A549 (cell line): Measurements from ENCODE around the gene GPR55. TPM values are rescaled to one million over a fixed set of nuclear protein-coding genes. Genes with fewer than 3 reads are reported as not detected.

Experiments
- ATAC-seq, 2 experiments: fragments of 200-7000 bp in 1 of 2; fragments of >200 bp in 1 of 2; cut with Nextera tagmentation in 1 of 2; cut with Tn5 transposase in 1 of 2; 3 replicates each; pipeline versions ENCODE4 v1.8.0 to v1.9.1; 2018 to 2020; ENCODE audit warnings: mild to moderate bottlenecking in 1 of 2, moderate library complexity in 1 of 2
- CTCF ChIA-PET: fragments of 300-600 bp; sonication (Branson Sonifier 250); formaldehyde crosslinking; extraction: SDS; loops from one replicate; lab custom pipeline; 2021; ENCODE audit warnings: antibody characterized with exemption, inconsistent platforms; lab: Yijun Ruan, JAX
- POLR2A ChIA-PET: fragments of 350-600 bp; formaldehyde crosslinking; extraction: SDS; loops from one replicate; lab custom pipeline; 2021; ENCODE audit warnings: antibody characterized with exemption, inconsistent platforms; lab: Yijun Ruan, JAX
- DNase-seq, 2 experiments: peaks; one replicate each; pipeline versions ENCODE4 v3.0.0 to v3.0.0-alpha.2; 2011 to 2016; ENCODE audit warnings: low read depth in 1 of 2, low spot score in 1 of 2
- FAIRE-seq: peaks from 2 replicates; lab custom pipeline; 2011; peaks lifted over from hg19 to GRCh38; lab: Jason Lieb, UNC
- H3K27ac ChIP-seq, 2 experiments: fragments of >200 bp; sonication (Bioruptor Twin); formaldehyde crosslinking; 3 replicates each; pipeline ENCODE4 v1.5.1; 2016 to 2017
- H3K4me1 ChIP-seq: fragments of >200 bp; sonication (Bioruptor Twin); formaldehyde crosslinking; 3 replicates; pipeline ENCODE4 v1.6.1; 2016
- H3K4me2 ChIP-seq: fragments of >200 bp; sonication (Bioruptor Twin); formaldehyde crosslinking; 3 replicates; pipeline ENCODE4 v1.6.1; 2016
- H3K4me3 ChIP-seq: fragments of >200 bp; sonication (Bioruptor Twin); formaldehyde crosslinking; 3 replicates; pipeline ENCODE4 v1.5.1; 2016
- H3K9me3 ChIP-seq: fragments of >200 bp; sonication (Bioruptor Twin); formaldehyde crosslinking; 3 replicates; pipeline ENCODE4 v1.6.1; 2016
- ATOH8 ChIP-seq: fragments of 250-450 bp; sonication (Bioruptor Pico); IDR thresholded peaks from 2 replicates; pipeline ENCODE4 v1.5.0; 2020; ENCODE audit warnings: low read depth, mild to moderate bottlenecking, moderate library complexity
- CTCF ChIP-seq: fragments of >200 bp; sonication (Bioruptor Twin); formaldehyde crosslinking; IDR thresholded peaks from 3 replicates; pipeline ENCODE4 v1.5.1; 2016
- ELK1 ChIP-seq: fragments of 150-350 bp; IDR thresholded peaks from 2 replicates; pipeline ENCODE4 v1.6.1; 2014; ENCODE audit warnings: low read depth, mild to moderate bottlenecking, low read length
- POLR2AphosphoS2 ChIP-seq: conservative IDR thresholded peaks from 2 replicates; pipeline ENCODE4 v1.6.1; 2012; ENCODE audit warnings: low read length, improper control_type of control experiment, inconsistent platforms
- RAD21 ChIP-seq, 2 experiments: fragments of >200 bp in 1 of 2; sonication (Bioruptor Twin) in 1 of 2; formaldehyde crosslinking in 1 of 2; IDR thresholded peaks in 1 of 2; conservative IDR thresholded peaks in 1 of 2; 2 replicates in 1 of 2; 3 replicates in 1 of 2; pipeline ENCODE4 v1.6.1; 2012 to 2018; ENCODE audit warnings: inconsistent platforms in 1 of 2
- SMC3 ChIP-seq: fragments of >200 bp; sonication (Bioruptor Twin); formaldehyde crosslinking; IDR thresholded peaks from 3 replicates; pipeline ENCODE4 v1.6.1; 2018; ENCODE audit warnings: inconsistent platforms
- SREBF2 ChIP-seq: fragments of 450-650 bp; IDR thresholded peaks from 2 replicates; pipeline ENCODE4 v1.6.1; 2014; ENCODE audit warnings: mild to moderate bottlenecking, moderate library complexity
- TFCP2L1 ChIP-seq: fragments of 250-450 bp; sonication (Bioruptor Pico); IDR thresholded peaks from 2 replicates; pipeline ENCODE4 v1.5.0; 2021; ENCODE audit warnings: mild to moderate bottlenecking
- ZNF302 ChIP-seq: fragments of 250-450 bp; sonication (Bioruptor Pico); IDR thresholded peaks from 2 replicates; pipeline ENCODE4 v1.9.0; 2021; ENCODE audit warnings: inconsistent platforms, mild to moderate bottlenecking, moderate library complexity
- WGBS: methylation state at CpG from one replicate; pipeline ENCODE4 v1.1.6; 2017; ENCODE audit errors: missing lambda C conversion rate; 5-methylcytosine and 5-hydroxymethylcytosine counted together
- polyA plus RNA-seq, 4 experiments: library from polyadenylated mRNA; depleted of rRNA in 3 of 4; stranded (reverse); fragments of >200 nt; fragmentation: RNase III in 1 of 4; extraction: RNeasy Plus Mini Kit Qiagen cat#74134 plus additional on column Dnase treatment in 1 of 4; gene quantifications; 2 replicates in 3 of 4; 3 replicates in 1 of 4; pipeline ENCODE4 v1.2.3, GENCODE V29; 2011 to 2017
- TF ChIP-seq, protein P1 (sequence below): IDR thresholded peaks from 2 replicates; pipeline ENCODE4 v1.6.1; 2012; ENCODE audit warnings: low read depth, borderline replicate concordance
- TF ChIP-seq, protein P2 (sequence below): IDR thresholded peaks from 2 replicates; pipeline ENCODE4 v1.6.1; 2012
- TF ChIP-seq, protein P3 (sequence below): fragments of >200 bp; sonication (Bioruptor Twin); formaldehyde crosslinking; IDR thresholded peaks from 2 replicates; pipeline ENCODE4 v1.6.1; 2016

Gene GPR55
- polyA plus RNA-seq, 2 of the 4 experiments (the other 2 are of a cell fraction): not detected

DNA sequence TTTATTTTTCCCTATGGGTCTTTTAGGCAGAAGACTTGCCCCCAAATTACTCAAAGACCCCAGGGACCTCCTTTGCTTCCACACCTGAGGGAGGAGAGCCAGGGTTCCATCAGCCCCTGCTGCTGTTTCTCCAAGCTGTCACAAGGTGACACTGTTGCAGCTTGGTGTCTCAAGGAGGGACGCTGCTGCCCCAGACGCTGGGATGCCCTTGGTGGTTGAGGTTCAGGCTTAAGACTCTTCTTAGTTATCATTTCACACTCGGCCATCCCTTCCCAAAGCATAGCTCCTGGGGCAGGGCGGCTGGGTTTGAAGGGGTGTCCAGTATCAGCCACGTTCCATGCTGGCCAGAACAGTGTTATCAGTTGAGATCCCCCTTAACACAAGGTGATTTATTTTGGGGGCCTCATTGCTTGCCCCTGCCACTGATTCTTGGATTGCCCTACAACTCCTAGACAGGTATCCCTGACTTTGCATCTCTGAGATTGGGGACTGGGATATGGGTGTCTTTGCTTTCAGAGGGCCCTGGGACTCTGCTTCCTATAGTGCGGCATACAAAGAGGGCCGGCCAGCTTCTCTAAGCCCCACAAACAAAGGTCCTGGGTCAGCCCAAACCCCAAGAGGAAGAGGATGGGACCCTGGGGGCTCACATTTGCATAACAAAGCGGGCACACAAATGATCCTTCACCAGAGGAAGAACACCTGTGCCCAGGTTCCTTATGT lies 22.7 kb downstream of the GPR55 start:
- Histone ChIP-seq H3K9me3 (no peaks in the 10 kb centered on the region), H3K4me2 (no peak overlapping the region), H3K4me3 (no peak overlapping the region)
- ATAC-seq (peak; percentile 80 to 93; a peak in 5 of 6 replicates), DNase-seq (peak; percentile 57 to 75)
- peak; percentile 80 for TF ChIP-seq SMC3
- TF ChIP-seq RAD21 (conservative IDR thresholded peaks at IDR 0.05 in 1 of 2, IDR thresholded peaks at IDR 0.05 in 1 of 2): peak; percentile 86 to 91
- no peak for TF ChIP-seq TFCP2L1 (CRISPR knock-in tag)
- no peak for TF ChIP-seq POLR2AphosphoS2
- TF ChIP-seq, protein P1, sequence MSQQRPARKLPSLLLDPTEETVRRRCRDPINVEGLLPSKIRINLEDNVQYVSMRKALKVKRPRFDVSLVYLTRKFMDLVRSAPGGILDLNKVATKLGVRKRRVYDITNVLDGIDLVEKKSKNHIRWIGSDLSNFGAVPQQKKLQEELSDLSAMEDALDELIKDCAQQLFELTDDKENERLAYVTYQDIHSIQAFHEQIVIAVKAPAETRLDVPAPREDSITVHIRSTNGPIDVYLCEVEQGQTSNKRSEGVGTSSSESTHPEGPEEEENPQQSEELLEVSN: no peak
- TF ChIP-seq, protein P2, sequence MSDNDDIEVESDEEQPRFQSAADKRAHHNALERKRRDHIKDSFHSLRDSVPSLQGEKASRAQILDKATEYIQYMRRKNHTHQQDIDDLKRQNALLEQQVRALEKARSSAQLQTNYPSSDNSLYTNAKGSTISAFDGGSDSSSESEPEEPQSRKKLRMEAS: no peak
- peak; percentile 74 for TF ChIP-seq CTCF
- no peak for TF ChIP-seq ZNF302 (CRISPR knock-in tag)
- TF ChIP-seq, all 56 proteins: peak for 3
- ChIA-PET CTCF (interaction anchor here (0.7 to 4.3 kb wide), 24 partner anchors 9 to 510 kb away, joined by 3 to 64 read pairs (median 5); no protein-coding TSS in a partner anchor), POLR2A (interaction anchor here (1.1 kb wide), 1 partner anchor 85 kb away, joined by 3 read pairs; no protein-coding TSS in a partner anchor)
- Histone ChIP-seq H3K4me1 (no peaks in the 10 kb centered on the region), H3K27ac (no peak overlapping the region)
- 34% methylated on average over 8 of the region's 8 CpGs for WGBS
- FAIRE-seq: no peak

- FAIRE-seq (no peak), ATAC-seq (no peak), DNase-seq (no peak)
- H3K4me2 ChIP-seq: no peak overlapping the region
- no peaks in the 10 kb centered on the region for H3K9me3 ChIP-seq
- no peak overlapping the region for H3K4me3 ChIP-seq
- POLR2A ChIA-PET: no interaction called here
- CTCF ChIA-PET: interaction anchor here (1.2 to 4.3 kb wide), 8 partner anchors 10 to 91 kb away, joined by 4 to 64 read pairs (median 7); no protein-coding TSS in a partner anchor
- no peak overlapping the region for H3K27ac ChIP-seq
- H3K4me1 ChIP-seq: no peaks in the 10 kb centered on the region
- WGBS: 33% methylated on average over 5 of the region's 5 CpGs
- no peak for TF ChIP-seq ZNF302 (CRISPR knock-in tag)
- TF ChIP-seq, protein P1: no peak
- TF ChIP-seq ELK1: no peak
- TF ChIP-seq, protein P3, sequence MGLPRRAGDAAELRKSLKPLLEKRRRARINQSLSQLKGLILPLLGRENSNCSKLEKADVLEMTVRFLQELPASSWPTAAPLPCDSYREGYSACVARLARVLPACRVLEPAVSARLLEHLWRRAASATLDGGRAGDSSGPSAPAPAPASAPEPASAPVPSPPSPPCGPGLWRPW: no peak
- no peak for TF ChIP-seq SREBF2
- TF ChIP-seq ATOH8 (CRISPR knock-in tag): no peak
- TF ChIP-seq, all 56 proteins: peak for 0
These were observed 24.0 kb downstream of the GPR55 start for GRCh38 chr2:230901006-230901405.
